Peyer's patch (tissue), 4 donors: ENCODE measurements around the gene ZGRF1.

ENCODE experiments used
- CTCF ChIP-seq, 6 experiments: fragments of 450-650 bp in 4 of 6; fragments of 200-600 bp in 2 of 6; sonication (generic) in 1 of 6; IDR thresholded peaks; one replicate each; pipeline ENCODE4 v1.5.1; 2017 to 2019; ENCODE audit warnings: antibody characterized with exemption in 6 of 6, mild to moderate bottlenecking in 3 of 6, moderate library complexity in 1 of 6
- POLR2A ChIP-seq, 2 donors: fragments of 450-650 bp; IDR thresholded peaks; one replicate each; pipeline ENCODE4 v1.5.1; 2017; ENCODE audit warnings: antibody characterized with exemption in 2 of 2, mild to moderate bottlenecking in 2 of 2, moderate library complexity in 2 of 2

- no peak for TF ChIP-seq CTCF (IDR thresholded peaks at IDR 0.05)
- TF ChIP-seq POLR2A (IDR thresholded peaks at IDR 0.05), result no peak
Observed at GRCh38 chr4:112536123-112536522, 100.6 kb downstream of the ZGRF1 start.
